H1 (cell line): ENCODE measurements around the gene RPGR. TPM values are rescaled to one million over a fixed set of nuclear protein-coding genes. Genes with fewer than 3 reads are reported as not detected.

Experiments
- CTCF ChIA-PET: fragments of 300-600 bp; sonication (Branson Sonifier 250); formaldehyde crosslinking; loops from one replicate; lab custom pipeline; 2021; ENCODE audit not compliant: partially characterized antibody; lab: Charles Lee
- POLR2A ChIA-PET: fragments of 300-600 bp; sonication (Branson Sonifier 250); formaldehyde crosslinking; loops from one replicate; lab custom pipeline; 2021; ENCODE audit warnings: inconsistent platforms; ENCODE audit not compliant: partially characterized antibody; lab: Charles Lee
- DNase-seq, 2 experiments: peaks; one replicate each; pipeline versions ENCODE4 v3.0.0 to v3.0.0-alpha.2; 2010 to 2022; ENCODE audit warnings: low spot score in 2 of 2, low read depth in 1 of 2, mixed read lengths in 1 of 2
- FAIRE-seq: peaks from 2 replicates; lab custom pipeline; 2011; peaks lifted over from hg19 to GRCh38; lab: Jason Lieb, UNC
- H2AFZ ChIP-seq: 2 replicates; pipeline ENCODE4 v1.8.1; 2012; ENCODE audit warnings: low read length, inconsistent platforms
- H2AK5ac ChIP-seq: 2 replicates; pipeline ENCODE4 v1.6.1; 2013; ENCODE audit warnings: low read depth, low read length
- H2BK120ac ChIP-seq: replicated peaks from 2 replicates; pipeline ENCODE3; 2013; ENCODE audit warnings: low read depth, low read length, inconsistent platforms
- H2BK12ac ChIP-seq: 2 replicates; pipeline ENCODE4 v1.6.1; 2013; ENCODE audit warnings: low read depth, low read length
- H2BK15ac ChIP-seq: 2 replicates; pipeline ENCODE4 v1.6.1; 2013; ENCODE audit warnings: low read length
- H2BK20ac ChIP-seq: 2 replicates; pipeline ENCODE4 v1.6.1; 2013; ENCODE audit warnings: low read length
- H2BK5ac ChIP-seq: 2 replicates; pipeline ENCODE4 v1.6.1; 2013; ENCODE audit warnings: low read depth, low read length
- H3K14ac ChIP-seq: 2 replicates; pipeline ENCODE4 v1.6.1; 2013; ENCODE audit warnings: inconsistent platforms; ENCODE audit not compliant: insufficient read length
- H3K18ac ChIP-seq: 2 replicates; pipeline ENCODE4 v1.6.1; 2013; ENCODE audit warnings: low read length; ENCODE audit errors: extremely low read depth
- H3K23ac ChIP-seq: 2 replicates; pipeline ENCODE4 v1.6.1; 2013; ENCODE audit warnings: inconsistent platforms; ENCODE audit not compliant: insufficient read length
- H3K23me2 ChIP-seq: 2 replicates; pipeline ENCODE4 v1.6.1; 2013; ENCODE audit warnings: low read depth, low read length
- H3K27ac ChIP-seq: 2 replicates; pipeline ENCODE4 v1.6.1; 2011; ENCODE audit warnings: low read depth, low read length, inconsistent platforms
- H3K27me3 ChIP-seq, 4 experiments: replicated peaks in 1 of 4; 1 replicate in 1 of 4; 2 replicates in 3 of 4; pipeline versions ENCODE4 v1.6.1 to v1.8.1; 2011 to 2013; ENCODE audit warnings: low read length in 3 of 4, mild to moderate bottlenecking in 3 of 4, inconsistent platforms in 2 of 4, mixed read lengths in 2 of 4, moderate library complexity in 1 of 4; ENCODE audit not compliant: control insufficient read depth in 3 of 4, insufficient read depth in 3 of 4; ENCODE audit errors: extremely low read depth in 1 of 4
- H3K36me3 ChIP-seq, 4 experiments: 2 replicates each; pipeline versions ENCODE4 v1.6.1 to v1.8.1; 2011 to 2013; ENCODE audit warnings: mild to moderate bottlenecking in 4 of 4, low read length in 3 of 4, moderate library complexity in 2 of 4, control low read depth in 1 of 4, inconsistent platforms in 1 of 4; ENCODE audit not compliant: insufficient read depth in 4 of 4, control insufficient read depth in 2 of 4
- H3K4ac ChIP-seq: replicated peaks from 2 replicates; pipeline ENCODE3; 2013; ENCODE audit warnings: low read length, low read depth, mixed read lengths, inconsistent platforms; ENCODE audit not compliant: insufficient read length
- H3K4me1 ChIP-seq, 4 experiments: replicated peaks in 1 of 4; 1 replicate in 1 of 4; 2 replicates in 3 of 4; pipeline versions ENCODE4 v1.6.1 to v1.8.1; 2011 to 2013; ENCODE audit warnings: low read length in 3 of 4, inconsistent platforms in 2 of 4, mixed read lengths in 1 of 4; ENCODE audit not compliant: insufficient read depth in 4 of 4, control insufficient read depth in 3 of 4
- H3K4me2 ChIP-seq, 2 experiments: 2 replicates each; pipeline versions ENCODE4 v1.6.1 to v1.8.1; 2011 to 2013; ENCODE audit warnings: low read depth in 2 of 2, low read length in 2 of 2, control low read depth in 1 of 2, inconsistent platforms in 1 of 2, mild to moderate bottlenecking in 1 of 2; ENCODE audit not compliant: insufficient read depth in 1 of 2
- H3K4me3 ChIP-seq, 4 experiments: fragments of 200-600, 300-600 bp in 1 of 4; sonication (generic), shearing (Covaris generic), sonication (Bioruptor Twin) in 1 of 4; 2 replicates each; pipeline versions ENCODE4 v1.5.1 to v1.8.1; 2011 to 2016; ENCODE audit warnings: low read length in 4 of 4, low read depth in 3 of 4, control low read depth in 2 of 4, inconsistent platforms in 2 of 4, mild to moderate bottlenecking in 2 of 4, mixed read lengths in 1 of 4, moderate library complexity in 1 of 4; ENCODE audit not compliant: insufficient read depth in 2 of 4; ENCODE audit errors: extremely low read depth in 1 of 4
- H3K56ac ChIP-seq: replicated peaks from 2 replicates; pipeline ENCODE3; 2013; ENCODE audit warnings: low read depth, mild to moderate bottlenecking, mixed read lengths, low read length, inconsistent platforms; ENCODE audit not compliant: insufficient read length
- H3K79me1 ChIP-seq: 2 replicates; pipeline ENCODE4 v1.6.1; 2013; ENCODE audit warnings: low read depth, low read length, control low read depth
- H3K79me2 ChIP-seq, 2 experiments: 2 replicates each; pipeline versions ENCODE4 v1.6.1 to v1.8.1; 2012 to 2013; ENCODE audit warnings: low read length in 2 of 2, mild to moderate bottlenecking in 2 of 2, inconsistent platforms in 1 of 2; ENCODE audit not compliant: insufficient read depth in 2 of 2, control insufficient read depth in 1 of 2
- H3K9ac ChIP-seq, 4 experiments: replicated peaks in 1 of 4; 1 replicate in 1 of 4; 2 replicates in 3 of 4; pipeline versions ENCODE4 v1.6.1 to v1.8.1; 2011 to 2013; ENCODE audit warnings: low read depth in 3 of 4, low read length in 3 of 4, control low read depth in 2 of 4, mild to moderate bottlenecking in 2 of 4, moderate library complexity in 2 of 4, inconsistent platforms in 1 of 4; ENCODE audit errors: extremely low read depth in 1 of 4
- H3K9me3 ChIP-seq, 2 experiments: 2 replicates each; pipeline versions ENCODE4 v1.6.1 to v1.8.1; 2012 to 2013; ENCODE audit warnings: mild to moderate bottlenecking in 2 of 2, moderate library complexity in 2 of 2, control low read depth in 1 of 2, inconsistent platforms in 1 of 2, low read depth in 1 of 2, low read length in 1 of 2, mixed read lengths in 1 of 2; ENCODE audit not compliant: insufficient read depth in 2 of 2
- H4K20me1 ChIP-seq, 2 experiments: replicated peaks in 1 of 2; 2 replicates each; pipeline versions ENCODE3 to v1.8.1; 2011 to 2013; ENCODE audit warnings: inconsistent platforms in 2 of 2, low read length in 2 of 2, mild to moderate bottlenecking in 1 of 2; ENCODE audit not compliant: insufficient read depth in 2 of 2, control insufficient read depth in 1 of 2
- H4K5ac ChIP-seq: 2 replicates; pipeline ENCODE4 v1.6.1; 2013; ENCODE audit warnings: low read length, low read depth, mixed read lengths, inconsistent platforms; ENCODE audit not compliant: insufficient read length
- H4K8ac ChIP-seq: 2 replicates; pipeline ENCODE4 v1.8.0; 2013; ENCODE audit warnings: mild to moderate bottlenecking, moderate library complexity, low read length, inconsistent platforms; ENCODE audit not compliant: insufficient read depth; ENCODE audit errors: extremely low read depth
- H4K91ac ChIP-seq: replicated peaks from 2 replicates; pipeline ENCODE3; 2013; ENCODE audit warnings: low read length, mixed read lengths, inconsistent platforms; ENCODE audit not compliant: insufficient read length
- BACH1 ChIP-seq: IDR thresholded peaks from 2 replicates; pipeline ENCODE4 v1.6.1; 2012; ENCODE audit warnings: low read length, improper control_type of control experiment
- CHD1 ChIP-seq: IDR thresholded peaks from 2 replicates; pipeline ENCODE4 v1.6.1; 2012; ENCODE audit warnings: low read depth, low read length, improper control_type of control experiment
- FOSL1 ChIP-seq: IDR thresholded peaks from 2 replicates; pipeline ENCODE4 v1.6.1; 2011; ENCODE audit warnings: mild to moderate bottlenecking, low read depth, low read length, moderate library complexity; ENCODE audit not compliant: insufficient read depth
- KDM1A ChIP-seq: fragments of 200-600, 300-600 bp; sonication (generic); IDR thresholded peaks from 2 replicates; pipeline ENCODE4 v1.7.1; 2016; ENCODE audit warnings: mild to moderate bottlenecking, low read length, borderline replicate concordance
- KDM4A ChIP-seq: IDR thresholded peaks from one replicate; pipeline ENCODE4 v1.7.1; 2012; ENCODE audit warnings: low read depth, mild to moderate bottlenecking, moderate library complexity, low read length, inconsistent platforms; ENCODE audit not compliant: severe bottlenecking
- KDM5A ChIP-seq: fragments of 200-600 bp; IDR thresholded peaks from 2 replicates; pipeline ENCODE4 v1.7.1; 2012; ENCODE audit warnings: mild to moderate bottlenecking, low read length, inconsistent platforms, mixed read lengths
- NANOG ChIP-seq: IDR thresholded peaks from 2 replicates; pipeline ENCODE4 v1.6.1; 2011; ENCODE audit warnings: low read length, low read depth, mild to moderate bottlenecking, inconsistent platforms; ENCODE audit not compliant: insufficient read depth, poor library complexity, severe bottlenecking
- SP1 ChIP-seq: IDR thresholded peaks from 2 replicates; pipeline ENCODE4 v1.6.1; 2011; ENCODE audit warnings: low read depth, low read length
- TAF1 ChIP-seq: IDR thresholded peaks from 2 replicates; pipeline ENCODE4 v1.6.1; 2011; ENCODE audit warnings: mild to moderate bottlenecking, low read depth, low read length
- TEAD4 ChIP-seq: IDR thresholded peaks from 2 replicates; pipeline ENCODE4 v1.6.1; 2012; ENCODE audit warnings: low read depth, low read length, inconsistent platforms, mixed read lengths
- YY1 ChIP-seq: IDR thresholded peaks from 2 replicates; pipeline ENCODE4 v1.6.1; 2011; ENCODE audit warnings: low read depth, mild to moderate bottlenecking, low read length
- WGBS, 2 experiments: shearing (Covaris generic) in 1 of 2; methylation state at CpG; one replicate each; pipeline versions ENCODE4 v1.1.6 to v1.1.7; 2013 to 2015; ENCODE audit warnings: low lambda C conversion rate in 2 of 2, mixed read lengths in 2 of 2, inconsistent platforms in 1 of 2, low coverage in 1 of 2, missing lambda C conversion rate in 1 of 2; ENCODE audit not compliant: insufficient replicate concordance in 2 of 2, insufficient coverage in 1 of 2, insufficient read length in 1 of 2; ENCODE audit errors: extremely low coverage in 1 of 2, missing lambda C conversion rate in 1 of 2; 5-methylcytosine and 5-hydroxymethylcytosine counted together
- polyA plus RNA-seq, 7 experiments: library from polyadenylated mRNA; depleted of rRNA in 3 of 7; stranded (reverse) in 5 of 7; unstranded in 2 of 7; fragments of >200 nt in 5 of 7; fragments of 200-250 nt in 2 of 7; gene quantifications; 1 replicate in 5 of 7; 2 replicates in 1 of 7; 4 replicates in 1 of 7; pipeline versions ENCODE4 v1.2.1 to v1.2.3, GENCODE V29; 2011 to 2013; ENCODE audit warnings: missing spikeins in 2 of 7, mixed read lengths in 2 of 7
- total RNA-seq: library from RNA; stranded (reverse); fragmentation: NEBNext Ultra II Directional; extraction: Animal tissue kit (Norgen Biotek cat#: 25700); gene quantifications from 2 replicates; pipeline ENCODE4 v1.2.1, GENCODE V29; 2021

Gene RPGR
- total and polyA plus RNA-seq, 2 of the 8 experiments (the other 6 are each of a cell fraction or from before 2014, with no cell fraction given) = 1.6 to 10.0 TPM

- WGBS, 2 experiments = 92% methylated on average over 4 of the region's 4 CpGs; no CpG with 5 or more reads in 1 of the 2 experiments
- no peaks in the 10 kb centered on the region for H3K23me2 ChIP-seq
- no peak within 1 kb of the TSS for H2BK15ac ChIP-seq
- H2BK12ac ChIP-seq = no peak within 1 kb of the TSS
- no peak within 1 kb of the TSS for H3K27ac ChIP-seq
- ChIA-PET CTCF (interaction anchor here (1.2 kb wide), 1 partner anchor 18 kb away, joined by 4 read pairs; no protein-coding TSS in a partner anchor), POLR2A (no interaction called here)
- no peak within 1 kb of the TSS for H2BK20ac ChIP-seq
- H3K36me3 ChIP-seq = no peaks in the 10 kb centered on the region
- H3K79me1 ChIP-seq = no peaks in the 10 kb centered on the region
- H2BK120ac ChIP-seq = no peak within 1 kb of the TSS
- no peak within 1 kb of the TSS for H3K14ac ChIP-seq
- no peak within 1 kb of the TSS for H3K56ac ChIP-seq
- H4K8ac ChIP-seq = no peak within 1 kb of the TSS
- H3K4me1 ChIP-seq = no peaks in the 10 kb centered on the region
- no peak within 1 kb of the TSS for H2BK5ac ChIP-seq
- no peaks in the 10 kb centered on the region for H3K79me2 ChIP-seq
- no peak within 1 kb of the TSS for H3K4ac ChIP-seq
- no peak within 1 kb of the TSS for H3K9ac ChIP-seq
- H3K27me3 ChIP-seq = no peaks in the 10 kb centered on the region
- DNase-seq (no peak), FAIRE-seq (no peak)
- no peak within 1 kb of the TSS for H3K18ac ChIP-seq
- no peak within 1 kb of the TSS for H4K91ac ChIP-seq
- H2AFZ ChIP-seq = no peak within 1 kb of the TSS
- no peaks in the 10 kb centered on the region for H3K9me3 ChIP-seq
- H4K5ac ChIP-seq = no peak within 1 kb of the TSS
- no peak within 1 kb of the TSS for H3K4me3 ChIP-seq
- no peaks in the 10 kb centered on the region for H4K20me1 ChIP-seq
- H3K23ac ChIP-seq = no peak within 1 kb of the TSS
- H2AK5ac ChIP-seq = no peak within 1 kb of the TSS
- no peak within 1 kb of the TSS for H3K4me2 ChIP-seq
- TF ChIP-seq YY1 = no peak
- TF ChIP-seq KDM5A = no peak
- no peak for TF ChIP-seq BACH1
- no peak for TF ChIP-seq CHD1
- TF ChIP-seq NANOG = no peak
- TF ChIP-seq FOSL1 = no peak
- no peak for TF ChIP-seq SP1
- no peak for TF ChIP-seq KDM1A
- TF ChIP-seq KDM4A = no peak
- no peak for TF ChIP-seq TEAD4
- no peak for TF ChIP-seq TAF1
Measured at GRCh38 chrX:38352362-38352761, 25.1 kb upstream of the RPGR start, which contains the start of gene OTC. OTC (plus strand) TSS chrX:38352604; CDS start chrX:38352697, 93 bp downstream.
